K562 (cell line): ENCODE data around the gene THADA. TPM values are rescaled to one million over a fixed set of nuclear protein-coding genes. Genes with fewer than 3 reads are reported as not detected.

Experiments
- ATAC-seq: fragments of 200-7000 bp; cut with Tn5 transposase; 3 replicates; pipeline ENCODE4 v1.9.1; 2020; ENCODE audit warnings: moderate library complexity
- BruUV-seq: library from RNA; stranded (reverse); fragments of 400-500 nt; replicated peaks from 2 replicates; lab custom pipeline; 2021; lab: Mats Ljungman, UMichigan
- CTCF ChIA-PET: fragments of 300-600 bp; formaldehyde crosslinking; extraction: SDS; loops from one replicate; lab custom pipeline; 2021; ENCODE audit warnings: low intra/inter-chr PET ratio; lab: Yijun Ruan, JAX
- POLR2A ChIA-PET: fragments of 300-600, 350-650 bp; sonication (Branson Sonifier 250); formaldehyde crosslinking; extraction: SDS; loops from one replicate; lab custom pipeline; 2021; ENCODE audit warnings: antibody characterized with exemption, inconsistent platforms; lab: Yijun Ruan, JAX
- DNase-seq, 4 experiments: peaks; one replicate each; pipeline versions ENCODE4 v3.0.0 to v3.0.0-alpha.2; 2011 to 2018; ENCODE audit warnings: low spot score in 3 of 4, mixed read lengths in 3 of 4; ENCODE audit errors: extremely low read depth in 1 of 4
- FAIRE-seq: peaks from 2 replicates; lab custom pipeline; 2011; peaks lifted over from hg19 to GRCh38; lab: Jason Lieb, UNC
- H2AFZ ChIP-seq: 2 replicates; pipeline ENCODE4 v1.6.0; 2011; ENCODE audit warnings: low read depth, low read length, control low read depth, inconsistent platforms
- H3K27ac ChIP-seq: fragments of 200-600 bp; 3 replicates; pipeline ENCODE4 v1.8.0; 2011; ENCODE audit warnings: low read depth, mild to moderate bottlenecking, control low read depth, inconsistent platforms, low read length, moderate library complexity, mixed read lengths; ENCODE audit errors: extremely low read depth
- H3K27me3 ChIP-seq, 2 experiments: fragments of 300-600 bp in 1 of 2; 2 replicates in 1 of 2; 3 replicates in 1 of 2; pipeline versions ENCODE4 v1.6.0 to v1.8.0; 2011; ENCODE audit warnings: inconsistent platforms in 2 of 2, low read length in 2 of 2, mild to moderate bottlenecking in 1 of 2, mixed read lengths in 1 of 2, moderate library complexity in 1 of 2; ENCODE audit not compliant: control insufficient read depth in 2 of 2, insufficient read depth in 2 of 2
- H3K36me3 ChIP-seq: fragments of 300-600 bp; 3 replicates; pipeline ENCODE4 v1.8.0; 2011; ENCODE audit warnings: mild to moderate bottlenecking, low read length, inconsistent platforms; ENCODE audit not compliant: control insufficient read depth, insufficient read depth
- H3K4me1 ChIP-seq, 2 experiments: fragments of 200-600 bp in 1 of 2; replicated peaks in 1 of 2; 2 replicates in 1 of 2; 3 replicates in 1 of 2; pipeline versions ENCODE4 v1.5.1 to v1.8.0; 2011; ENCODE audit warnings: inconsistent platforms in 2 of 2, low read length in 2 of 2, mild to moderate bottlenecking in 1 of 2, mixed read lengths in 1 of 2, moderate library complexity in 1 of 2; ENCODE audit not compliant: control insufficient read depth in 2 of 2, insufficient read depth in 2 of 2
- H3K4me2 ChIP-seq: 2 replicates; pipeline ENCODE4 v1.6.1; 2011; ENCODE audit warnings: low read length, control low read depth, inconsistent platforms, mixed read lengths; ENCODE audit not compliant: insufficient read depth
- H3K4me3 ChIP-seq: fragments of 200-600 bp; sonication (generic), shearing (Covaris generic); 2 replicates; pipeline ENCODE4 v1.5.1; 2016; ENCODE audit warnings: control low read depth, inconsistent platforms
- H3K79me2 ChIP-seq: fragments of 200-600 bp; 3 replicates; pipeline ENCODE4 v1.8.0; 2011; ENCODE audit warnings: low read length, inconsistent platforms; ENCODE audit not compliant: control insufficient read depth, insufficient read depth
- H3K9ac ChIP-seq, 2 experiments: 2 replicates each; pipeline versions ENCODE4 v1.6.0 to v1.6.1; 2011; ENCODE audit warnings: low read depth in 2 of 2, low read length in 2 of 2, control low read depth in 1 of 2, inconsistent platforms in 1 of 2, mild to moderate bottlenecking in 1 of 2, mixed read lengths in 1 of 2; ENCODE audit not compliant: insufficient read depth in 1 of 2
- H3K9me1 ChIP-seq: one replicate; pipeline ENCODE4 v1.6.0; 2011; ENCODE audit warnings: inconsistent platforms, mild to moderate bottlenecking, low read length, moderate library complexity; ENCODE audit not compliant: control insufficient read depth, insufficient read depth
- H3K9me3 ChIP-seq: replicated peaks from 2 replicates; pipeline ENCODE4 v1.5.1; 2011; ENCODE audit warnings: low read depth, low read length, inconsistent platforms; ENCODE audit not compliant: control insufficient read depth, insufficient read depth
- H4K20me1 ChIP-seq: replicated peaks from 2 replicates; pipeline ENCODE4 v1.6.1; 2011; ENCODE audit warnings: low read length, inconsistent platforms, mixed read lengths; ENCODE audit not compliant: control insufficient read depth, insufficient read depth
- BRCA1 ChIP-seq, 2 experiments: fragments of 450-650 bp in 1 of 2; sonication (generic) in 1 of 2; formaldehyde crosslinking in 1 of 2; IDR thresholded peaks; 2 replicates each; pipeline versions ENCODE4 v1.5.0 to v1.6.1; 2017 to 2020; ENCODE audit warnings: mild to moderate bottlenecking in 1 of 2, missing genetic modification reagents in 1 of 2
- HNRNPLL ChIP-seq: fragments of 200-400 bp; formaldehyde crosslinking; IDR thresholded peaks from 2 replicates; pipeline ENCODE4 v1.6.1; 2017; ENCODE audit warnings: low read length, low read depth, mild to moderate bottlenecking; ENCODE audit not compliant: poor library complexity, severe bottlenecking
- OTX1 ChIP-seq: fragments of 450-650 bp; formaldehyde crosslinking; IDR thresholded peaks from 2 replicates; pipeline ENCODE4 v1.4.0; 2022; ENCODE audit warnings: mild to moderate bottlenecking
- ZBTB1 ChIP-seq: sonication (generic); formaldehyde crosslinking; IDR thresholded peaks from 2 replicates; pipeline ENCODE4 v1.8.1; 2023; ENCODE audit warnings: missing genetic modification reagents, low read depth, mild to moderate bottlenecking, borderline replicate concordance
- ZNF311 ChIP-seq: fragments of 250-450 bp; sonication (Bioruptor Pico); IDR thresholded peaks from 2 replicates; pipeline ENCODE4 v1.4.0; 2020; ENCODE audit warnings: mild to moderate bottlenecking, moderate library complexity
- ZNF408 ChIP-seq: fragments of 250-450 bp; sonication (Bioruptor Pico); IDR thresholded peaks from 2 replicates; pipeline ENCODE4 v1.4.0; 2020; ENCODE audit warnings: low read depth, mild to moderate bottlenecking, moderate library complexity
- ZNF449 ChIP-seq: fragments of 250-450 bp; sonication (Bioruptor Pico); IDR thresholded peaks from 2 replicates; pipeline ENCODE4 v1.8.0; 2022; ENCODE audit warnings: moderate library complexity, mild to moderate bottlenecking, inconsistent platforms
- WGBS: fragments of 100-300 bp; shearing (Covaris generic); methylation state at CpG from one replicate; pipeline ENCODE4 v1.1.6; 2016; ENCODE audit warnings: low coverage, mixed read lengths; ENCODE audit not compliant: insufficient coverage; ENCODE audit errors: missing lambda C conversion rate; 5-methylcytosine and 5-hydroxymethylcytosine counted together
- in situ Hi-C: fragments of 300-500 bp; cut with MboI; formaldehyde crosslinking; loops from 4 replicates; pipeline ENCODE4 v1.15.0; 2018; ENCODE audit warnings: inconsistent platforms, mixed read lengths
- intact Hi-C: fragments of 100-400 bp; cut with micrococcal nuclease; formaldehyde crosslinking; loops from 2 replicates; pipeline ENCODE4 v1.14.2; 2022
- polyA plus RNA-seq, 8 experiments: library from polyadenylated mRNA; depleted of rRNA in 4 of 8; stranded (reverse) in 5 of 8; unstranded in 3 of 8; fragments of >200 nt; fragmentation: Nextera tagmentation in 2 of 8; fragmentation: Illumina TruSeq in 1 of 8; extraction: Ambion mirVana in 2 of 8; extraction: Trizol in 1 of 8; gene quantifications; 2 replicates each; pipeline versions ENCODE4 v1.2.1 to v1.2.3, GENCODE V29; 2011 to 2014; ENCODE audit warnings: inconsistent platforms in 1 of 8, missing spikeins in 1 of 8
- total RNA-seq, 7 experiments: library from RNA; depleted of rRNA in 6 of 7; stranded (reverse); fragments of >200 nt in 6 of 7; fragmentation: Illumina TruSeq in 2 of 7; extraction: Trizol in 2 of 7; gene quantifications; 2 replicates each; pipeline versions ENCODE4 v1.2.1 to v1.2.3, GENCODE V29; 2011 to 2021; ENCODE audit warnings: low replicate concordance in 1 of 7
- TF ChIP-seq, protein P1 (sequence below): fragments of 200-800 bp; sonication (Bioruptor generic); IDR thresholded peaks from 2 replicates; pipeline ENCODE4 v1.6.1; 2017; ENCODE audit warnings: missing genetic modification characterization, missing compliant biosample characterization

The THADA gene
- total and polyA plus RNA-seq, 9 of the 15 experiments (the other 6 are each of a cell fraction or from before 2014, with no cell fraction given) = 17.8 to 34.7 (median 31.9) TPM

DNA sequence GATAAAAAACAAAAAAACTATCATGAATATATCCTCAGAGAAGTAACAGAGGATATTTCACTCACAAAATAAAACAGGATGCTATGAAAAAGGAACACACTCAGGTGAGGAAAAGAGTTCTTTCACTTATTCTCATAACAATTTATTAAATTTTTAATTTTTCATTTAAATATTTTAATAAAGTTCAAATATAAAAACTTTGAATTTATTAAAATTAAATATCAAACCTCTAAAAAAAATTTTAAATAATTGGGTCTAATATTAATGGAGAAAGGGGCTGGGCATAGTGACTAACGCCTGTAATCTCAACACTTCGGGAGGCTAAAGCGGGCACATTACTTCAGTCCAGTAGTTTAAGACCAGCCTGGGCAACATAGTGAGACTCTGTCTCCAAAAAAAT lies 10.1 kb downstream of the THADA start:
- intact Hi-C loops (no loop called here), in situ Hi-C loops (no loop called here)
- ChIA-PET CTCF (no interaction called here), POLR2A (interaction anchor here (0.6 kb wide), 1 partner anchor 260 kb away, joined by 3 read pairs; no protein-coding TSS in a partner anchor)
- Histone ChIP-seq H4K20me1 (no peaks in the 10 kb centered on the region), H3K79me2 (no peaks in the 10 kb centered on the region), H3K9ac (no peak overlapping the region), H3K9me1 (no peaks in the 10 kb centered on the region), H3K27ac (no peak overlapping the region), H3K27me3 (no peaks in the 10 kb centered on the region), H2AFZ (no peak overlapping the region), H3K4me1 (no peaks in the 10 kb centered on the region), H3K36me3 (peaks cover 82% of the 10 kb centered on the region), H3K4me3 (no peak overlapping the region), H3K9me3 (no peaks in the 10 kb centered on the region), H3K4me2 (no peak overlapping the region)
- WGBS = 96% methylated on average over 3 of the region's 3 CpGs
- ATAC-seq = no peak
- no peak for FAIRE-seq
- TF ChIP-seq HNRNPLL (no peak), ZNF311 (no peak), ZNF408 (CRISPR knock-in tag) (no peak), ZBTB1 (CRISPR knock-in tag) (no peak), BRCA1 (IDR thresholded peaks at IDR 0.05) (no peak), BRCA1 (CRISPR knock-in tag; IDR thresholded peaks at IDR 0.05) (no peak), ZNF449 (CRISPR knock-in tag) (no peak), OTX1 (CRISPR knock-in tag) (no peak)
- TF ChIP-seq, protein P1, sequence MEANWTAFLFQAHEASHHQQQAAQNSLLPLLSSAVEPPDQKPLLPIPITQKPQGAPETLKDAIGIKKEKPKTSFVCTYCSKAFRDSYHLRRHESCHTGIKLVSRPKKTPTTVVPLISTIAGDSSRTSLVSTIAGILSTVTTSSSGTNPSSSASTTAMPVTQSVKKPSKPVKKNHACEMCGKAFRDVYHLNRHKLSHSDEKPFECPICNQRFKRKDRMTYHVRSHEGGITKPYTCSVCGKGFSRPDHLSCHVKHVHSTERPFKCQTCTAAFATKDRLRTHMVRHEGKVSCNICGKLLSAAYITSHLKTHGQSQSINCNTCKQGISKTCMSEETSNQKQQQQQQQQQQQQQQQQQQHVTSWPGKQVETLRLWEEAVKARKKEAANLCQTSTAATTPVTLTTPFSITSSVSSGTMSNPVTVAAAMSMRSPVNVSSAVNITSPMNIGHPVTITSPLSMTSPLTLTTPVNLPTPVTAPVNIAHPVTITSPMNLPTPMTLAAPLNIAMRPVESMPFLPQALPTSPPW (CRISPR knock-in tag) = no peak
- no peak for DNase-seq
- no TSS peak for BruUV-seq
